Neural progenitor cell (in vitro differentiated cells): ENCODE measurements around the gene MTTP.

Experiments
- EZH2 ChIP-seq: fragments of 200-600 bp; sonication (generic); IDR thresholded peaks from 2 replicates; pipeline ENCODE4 v1.6.1; 2017; ENCODE audit warnings: antibody characterized with exemption, mild to moderate bottlenecking, moderate library complexity
- EZH2phosphoT487 ChIP-seq: fragments of 200-600 bp; sonication (generic); IDR thresholded peaks from 2 replicates; pipeline ENCODE4 v1.6.1; 2017; ENCODE audit warnings: antibody characterized with exemption
- TF ChIP-seq, protein P1 (sequence below): fragments of 200-600 bp; sonication (generic); IDR thresholded peaks from 2 replicates; pipeline ENCODE4 v1.5.1; 2017; ENCODE audit warnings: antibody characterized with exemption, mild to moderate bottlenecking

DNA sequence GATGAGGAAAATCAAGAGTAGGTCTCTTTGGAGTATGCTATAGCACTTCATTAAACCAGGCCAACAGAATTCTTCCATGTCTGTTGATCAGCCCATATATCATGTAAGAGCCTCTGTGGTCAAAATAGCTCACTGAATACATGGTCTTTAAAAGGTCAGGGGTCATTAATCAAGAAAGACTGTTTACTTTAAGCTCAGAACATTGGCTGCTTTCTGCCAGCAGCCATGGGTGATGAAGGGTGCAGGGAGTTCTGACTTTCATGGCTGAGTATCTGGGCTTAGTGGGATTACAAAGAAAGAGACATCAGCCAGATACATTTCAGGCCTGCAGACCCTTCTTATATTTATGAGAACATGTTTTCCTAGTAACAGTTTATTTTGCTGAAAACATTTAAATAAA lies 90.1 kb downstream of the MTTP start:
- TF ChIP-seq, protein P1, sequence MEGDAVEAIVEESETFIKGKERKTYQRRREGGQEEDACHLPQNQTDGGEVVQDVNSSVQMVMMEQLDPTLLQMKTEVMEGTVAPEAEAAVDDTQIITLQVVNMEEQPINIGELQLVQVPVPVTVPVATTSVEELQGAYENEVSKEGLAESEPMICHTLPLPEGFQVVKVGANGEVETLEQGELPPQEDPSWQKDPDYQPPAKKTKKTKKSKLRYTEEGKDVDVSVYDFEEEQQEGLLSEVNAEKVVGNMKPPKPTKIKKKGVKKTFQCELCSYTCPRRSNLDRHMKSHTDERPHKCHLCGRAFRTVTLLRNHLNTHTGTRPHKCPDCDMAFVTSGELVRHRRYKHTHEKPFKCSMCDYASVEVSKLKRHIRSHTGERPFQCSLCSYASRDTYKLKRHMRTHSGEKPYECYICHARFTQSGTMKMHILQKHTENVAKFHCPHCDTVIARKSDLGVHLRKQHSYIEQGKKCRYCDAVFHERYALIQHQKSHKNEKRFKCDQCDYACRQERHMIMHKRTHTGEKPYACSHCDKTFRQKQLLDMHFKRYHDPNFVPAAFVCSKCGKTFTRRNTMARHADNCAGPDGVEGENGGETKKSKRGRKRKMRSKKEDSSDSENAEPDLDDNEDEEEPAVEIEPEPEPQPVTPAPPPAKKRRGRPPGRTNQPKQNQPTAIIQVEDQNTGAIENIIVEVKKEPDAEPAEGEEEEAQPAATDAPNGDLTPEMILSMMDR: no peak
- TF ChIP-seq EZH2phosphoT487 (no peak), EZH2 (no peak)
